Ishikawa (cell line): Measurements from ENCODE around the gene HECTD4.

Experiments
- CEBPB ChIP-seq: IDR thresholded peaks from 2 replicates; pipeline ENCODE4 v1.6.1; 2012
- CREB1 ChIP-seq: IDR thresholded peaks from 2 replicates; pipeline ENCODE4 v1.6.1; 2012; ENCODE audit warnings: low read depth
- FOXM1 ChIP-seq: IDR thresholded peaks from 2 replicates; pipeline ENCODE4 v1.6.1; 2012; ENCODE audit warnings: low read depth, borderline replicate concordance
- NFIC ChIP-seq: IDR thresholded peaks from 2 replicates; pipeline ENCODE4 v1.6.1; 2012
- RAD21 ChIP-seq: IDR thresholded peaks from 2 replicates; pipeline ENCODE4 v1.6.1; 2012; ENCODE audit warnings: low read depth
- REST ChIP-seq: IDR thresholded peaks from 2 replicates; pipeline ENCODE4 v1.6.1; 2012; ENCODE audit warnings: low read depth, mild to moderate bottlenecking
- TCF12 ChIP-seq: IDR thresholded peaks from 2 replicates; pipeline ENCODE4 v1.6.1; 2012; ENCODE audit warnings: low read depth
- TEAD4 ChIP-seq: IDR thresholded peaks from 2 replicates; pipeline ENCODE4 v1.6.1; 2012
- ZBTB7A ChIP-seq: IDR thresholded peaks from 2 replicates; pipeline ENCODE4 v1.6.1; 2012; ENCODE audit warnings: low read depth

- no peak for TF ChIP-seq NFIC
- TF ChIP-seq REST: no peak
- TF ChIP-seq CEBPB: no peak
- no peak for TF ChIP-seq RAD21
- no peak for TF ChIP-seq TCF12
- TF ChIP-seq FOXM1: no peak
- no peak for TF ChIP-seq TEAD4
- no peak for TF ChIP-seq ZBTB7A
- no peak for TF ChIP-seq CREB1
Measured at GRCh38 chr12:112350593-112351592, 31.3 kb downstream of the HECTD4 start.
